OCI-M1 (cell line): ENCODE measurements around the gene E4F1.
A peak's percentile ranks its signal among the peaks of the same experiment; 100 is the strongest.

Experiments
- DNase-seq: peaks from one replicate; lab custom pipeline; 2025; lab: John Stamatoyannopoulos, UW

E4F1 gene

DNA sequence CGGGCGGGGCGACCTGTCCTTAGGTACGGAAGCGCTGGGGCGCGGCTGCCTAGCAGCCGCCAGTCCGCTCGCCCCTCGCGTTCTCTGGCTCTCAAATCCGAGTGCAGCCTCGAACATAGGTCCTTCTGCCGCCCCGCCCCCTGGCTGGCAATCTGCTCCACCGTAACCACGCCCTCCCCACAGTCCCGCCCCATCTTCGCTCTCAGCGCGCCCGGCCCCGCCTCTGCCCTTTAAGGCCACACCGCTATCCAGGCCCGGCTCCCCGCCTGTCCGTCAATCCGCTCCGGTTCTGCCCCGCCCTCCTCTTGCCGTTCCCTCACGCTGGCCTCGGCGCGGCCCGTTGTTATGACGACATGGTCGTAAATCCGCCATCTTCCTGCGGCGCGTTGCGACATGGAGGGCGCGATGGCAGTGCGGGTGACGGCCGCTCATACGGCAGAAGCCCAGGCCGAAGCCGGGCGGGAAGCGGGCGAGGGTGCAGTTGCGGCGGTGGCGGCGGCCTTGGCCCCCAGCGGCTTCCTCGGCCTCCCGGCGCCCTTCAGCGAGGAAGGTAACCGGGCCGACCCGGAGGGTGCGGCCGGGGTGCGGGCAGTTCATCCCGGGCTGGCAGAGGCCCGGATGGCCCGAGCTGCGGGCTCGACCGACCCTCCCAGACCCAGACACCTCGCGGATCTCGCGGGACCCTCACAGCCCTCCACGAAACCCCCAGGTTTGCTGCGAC lies at the start of gene E4F1:
Gene E4F1 (plus strand): TSS at position 371 of the 721 bp plus-strand sequence. CDS start 23 bp downstream, at position 394.
- DNase-seq, result peak; percentile 99

DNA sequence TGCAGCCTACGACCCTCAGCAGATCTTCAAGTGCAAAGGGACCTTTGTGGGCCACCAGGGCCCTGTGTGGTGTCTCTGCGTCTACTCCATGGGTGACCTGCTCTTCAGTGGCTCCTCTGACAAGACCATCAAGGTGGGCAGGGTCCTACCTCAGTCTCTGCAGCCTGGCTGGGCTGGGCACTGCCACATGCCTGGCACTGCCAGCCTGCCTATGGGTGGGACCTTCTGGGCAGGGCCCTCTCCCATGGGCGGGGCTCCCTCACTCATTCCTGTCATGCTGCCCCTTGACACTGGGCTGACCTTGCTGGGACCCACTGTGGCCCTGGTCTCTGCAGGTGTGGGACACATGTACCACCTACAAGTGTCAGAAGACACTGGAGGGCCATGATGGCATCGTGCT lies 49.5 kb upstream of the E4F1 start:
- no peak for DNase-seq

GRCh38 chr16:2174396-2175131 lies 48.8 kb upstream of the E4F1 start:
- DNase-seq, result no peak

GRCh38 chr16:2175454-2175853 lies 47.9 kb upstream of the E4F1 start:
- DNase-seq, result no peak

DNA sequence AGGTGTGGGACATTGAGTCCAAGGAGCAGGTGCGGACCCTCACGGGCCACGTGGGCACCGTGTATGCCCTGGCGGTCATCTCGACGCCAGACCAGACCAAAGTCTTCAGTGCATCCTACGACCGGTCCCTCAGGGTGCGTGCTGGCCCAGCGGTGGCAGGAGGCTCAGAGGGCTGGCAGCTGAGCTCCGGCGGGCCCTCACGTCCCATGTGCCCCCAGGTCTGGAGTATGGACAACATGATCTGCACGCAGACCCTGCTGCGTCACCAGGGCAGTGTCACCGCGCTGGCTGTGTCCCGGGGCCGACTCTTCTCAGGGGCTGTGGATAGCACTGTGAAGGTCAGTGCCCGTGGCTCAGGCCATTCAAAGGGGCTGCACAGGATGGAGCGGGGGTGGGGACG lies 47.3 kb upstream of the E4F1 start:
- DNase-seq, result no peak

GRCh38 chr16:2177101-2177500 lies 46.3 kb upstream of the E4F1 start:
- no peak for DNase-seq

DNA sequence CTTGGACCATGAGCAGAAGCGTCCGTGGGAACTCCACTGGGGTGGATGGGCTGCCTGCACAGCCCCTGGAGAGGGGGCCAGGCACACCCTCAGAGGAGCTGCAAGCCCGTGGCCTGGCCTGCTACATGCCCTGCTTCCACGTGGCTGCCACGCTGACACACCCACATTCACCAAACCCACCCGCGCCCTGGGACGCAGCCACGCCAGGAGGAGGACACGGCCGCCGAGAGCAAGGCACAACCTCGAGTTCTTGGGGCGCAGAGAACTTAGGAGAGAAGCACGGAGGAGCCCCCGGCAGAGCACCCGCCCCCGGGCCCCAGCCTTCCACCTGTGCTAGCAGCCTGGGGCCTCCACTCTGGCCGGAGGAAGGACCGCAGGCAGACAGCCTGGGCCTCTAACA lies 45.8 kb upstream of the E4F1 start:
- DNase-seq, result no peak

DNA sequence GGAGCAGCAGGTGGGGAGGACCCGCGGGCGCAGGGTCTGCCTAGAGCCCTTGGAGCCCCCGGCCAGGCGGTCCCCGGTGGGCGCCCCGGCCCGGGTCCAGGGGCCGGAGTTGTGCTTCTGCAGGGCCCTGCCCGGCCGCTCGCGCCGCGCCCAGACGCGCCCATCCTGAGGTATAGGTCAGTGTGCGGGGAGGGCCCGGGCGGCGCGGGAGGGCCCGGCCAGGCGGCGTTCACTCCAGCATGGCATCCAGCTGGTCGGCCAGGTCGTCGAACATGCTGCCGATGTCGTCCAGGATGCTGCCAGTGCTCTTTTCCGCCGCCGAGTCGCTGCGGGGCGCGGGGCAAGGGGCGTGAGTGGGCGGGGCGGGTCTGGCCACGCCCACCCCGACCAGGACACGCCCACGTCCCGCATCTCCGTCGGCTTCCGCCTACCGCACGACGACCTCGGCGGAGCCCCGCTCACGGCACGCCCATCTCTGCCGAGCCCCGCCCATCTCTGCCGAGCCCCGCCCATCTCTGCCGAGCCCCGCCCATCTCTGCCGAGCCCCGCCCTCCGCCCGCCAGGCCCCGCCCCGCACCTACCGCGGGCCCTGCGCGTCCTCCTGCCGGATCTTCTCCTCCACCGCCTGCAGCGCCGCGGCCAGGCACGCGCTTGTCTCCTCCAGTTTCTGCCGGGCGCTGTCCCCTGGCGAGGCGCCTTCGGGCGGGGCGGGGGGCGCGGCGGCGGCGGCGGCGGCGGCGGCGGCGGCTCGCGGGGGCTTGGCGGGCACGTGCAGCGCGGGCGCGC lies 44.9 kb upstream of the E4F1 start:
- no peak for DNase-seq

DNA sequence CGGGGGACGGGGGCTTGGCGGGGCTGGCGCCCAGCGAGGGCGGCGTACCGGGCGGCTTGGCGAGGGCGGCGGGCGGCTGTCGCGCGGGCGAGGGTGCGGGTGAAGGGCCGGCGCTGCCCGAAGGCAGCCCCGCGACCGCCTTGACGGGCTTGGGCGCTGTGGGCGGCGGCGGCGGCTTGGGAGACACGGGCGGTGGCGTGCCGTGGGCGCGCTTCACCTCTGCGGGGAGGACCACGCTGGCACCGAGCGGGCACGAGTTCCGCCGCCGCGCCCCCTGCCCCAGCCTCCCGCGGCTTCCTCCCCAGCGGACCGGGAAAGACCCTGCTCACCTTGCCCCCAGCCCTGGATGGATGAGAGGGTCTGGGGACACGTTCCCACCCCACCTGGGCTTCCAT lies 44.3 kb upstream of the E4F1 start:
- no peak for DNase-seq

- no peak for DNase-seq
Measured at GRCh38 chr16:2179576-2179975, 43.8 kb upstream of the E4F1 start.

GRCh38 chr16:2180461-2180860 lies 42.9 kb upstream of the E4F1 start:
- no peak for DNase-seq

DNA sequence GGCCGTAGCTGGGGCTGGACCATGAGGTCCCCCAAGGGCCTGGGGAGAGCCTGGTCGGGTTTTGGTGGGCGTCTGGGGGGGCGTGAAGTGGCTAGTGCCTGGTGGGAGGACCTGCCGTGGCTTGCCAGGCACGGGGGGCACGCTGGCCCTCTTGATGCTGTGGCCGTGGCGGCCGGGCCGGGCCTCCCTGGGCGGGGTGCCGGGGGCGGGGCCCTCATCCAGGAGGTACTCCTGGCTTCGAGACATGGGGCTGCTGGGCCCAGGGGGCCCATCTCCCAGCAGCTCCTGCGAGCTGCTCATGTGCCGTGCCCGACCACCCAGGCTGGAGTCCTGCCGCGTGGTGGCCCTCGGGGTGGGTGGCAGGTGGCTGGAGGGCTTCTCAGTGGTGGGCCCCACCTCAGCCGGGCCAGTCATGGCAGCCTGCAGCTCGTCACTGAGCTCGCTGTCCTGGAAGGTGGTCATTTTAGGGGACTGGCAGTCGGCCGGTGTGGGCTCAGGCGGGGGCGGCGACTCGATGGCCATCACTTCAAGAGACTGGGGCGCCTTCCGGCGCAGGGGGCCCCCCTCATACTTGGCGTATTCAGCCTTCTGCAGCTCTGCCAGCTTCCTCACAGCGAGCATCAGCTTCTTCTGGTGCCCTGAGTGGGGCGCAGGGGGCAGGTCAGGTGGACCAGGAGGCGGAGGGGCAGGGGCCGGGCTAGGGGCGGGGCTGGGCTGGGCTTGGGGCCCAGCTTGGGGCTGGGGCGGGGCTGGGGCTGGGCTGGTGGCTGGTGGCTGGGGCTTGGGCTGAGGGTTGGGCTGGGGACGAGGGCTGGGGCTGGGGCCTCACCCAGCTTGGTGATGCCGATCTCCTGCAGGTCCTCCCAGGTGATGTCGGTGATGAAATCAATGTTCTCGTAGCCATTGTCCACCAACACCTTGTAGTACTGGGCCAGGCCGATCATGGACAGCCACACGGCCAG lies 42.1 kb upstream of the E4F1 start:
- DNase-seq, result no peak

DNA sequence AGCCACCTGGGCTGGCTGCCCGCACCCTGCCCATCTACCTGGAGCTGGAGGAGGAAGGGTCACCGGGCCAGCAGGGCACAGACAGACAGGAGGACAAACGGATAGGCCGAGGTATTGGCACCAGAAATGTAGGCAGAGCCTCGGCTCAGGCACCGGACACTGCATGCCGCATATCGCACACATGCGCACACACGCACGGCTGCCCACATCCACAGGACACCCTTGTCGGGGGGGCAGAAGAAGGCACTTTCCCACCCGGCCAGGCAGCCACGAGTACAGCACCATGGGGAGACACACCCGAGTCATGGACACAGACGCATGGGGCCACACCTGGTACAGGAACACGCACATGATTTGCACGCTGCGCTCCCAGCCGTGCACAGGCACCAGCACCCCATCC lies 41.4 kb upstream of the E4F1 start:
- no peak for DNase-seq

- DNase-seq, result no peak
Measured at GRCh38 chr16:2183671-2184070, 39.7 kb upstream of the E4F1 start.

DNA sequence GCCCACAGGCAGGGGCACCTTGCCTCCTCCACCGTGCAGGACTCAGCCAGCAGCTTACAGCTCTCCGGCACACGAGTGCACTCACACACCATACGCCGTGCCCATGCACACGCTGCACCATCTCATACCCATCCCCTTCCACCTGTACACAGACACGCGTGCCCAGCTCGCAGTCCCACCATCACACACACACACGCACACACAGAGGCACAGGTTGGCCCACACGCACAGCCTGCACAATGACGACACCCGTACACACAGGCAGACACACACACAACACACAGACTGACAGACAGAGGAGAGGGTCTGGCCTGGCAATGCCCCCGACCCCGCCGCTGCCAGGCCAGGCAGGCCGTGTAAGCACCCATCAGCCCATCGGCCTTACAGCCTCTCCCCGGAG lies 39.0 kb upstream of the E4F1 start:
- DNase-seq, result no peak

GRCh38 chr16:2184962-2185361 lies 38.4 kb upstream of the E4F1 start:
- no peak for DNase-seq

DNA sequence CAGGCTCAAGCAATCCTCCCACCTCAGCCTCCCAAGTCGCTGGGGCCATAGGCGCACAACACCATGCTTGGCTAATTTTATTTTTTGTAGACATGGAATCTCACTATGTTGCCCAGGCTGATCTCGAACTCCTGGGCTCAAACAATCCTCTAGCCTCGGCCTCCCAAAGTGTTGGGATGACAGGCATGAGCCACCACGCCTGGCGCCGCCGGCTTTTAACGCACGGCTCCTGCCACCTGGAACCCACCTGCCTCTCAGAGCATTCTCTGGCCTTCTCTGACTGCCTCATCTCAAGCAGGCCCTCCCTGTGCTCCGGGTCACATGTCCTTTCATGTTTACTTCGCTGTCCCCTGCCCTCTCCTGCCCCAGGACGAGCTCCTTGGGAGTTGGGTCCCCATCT lies 37.3 kb upstream of the E4F1 start:
- DNase-seq, result no peak

DNA sequence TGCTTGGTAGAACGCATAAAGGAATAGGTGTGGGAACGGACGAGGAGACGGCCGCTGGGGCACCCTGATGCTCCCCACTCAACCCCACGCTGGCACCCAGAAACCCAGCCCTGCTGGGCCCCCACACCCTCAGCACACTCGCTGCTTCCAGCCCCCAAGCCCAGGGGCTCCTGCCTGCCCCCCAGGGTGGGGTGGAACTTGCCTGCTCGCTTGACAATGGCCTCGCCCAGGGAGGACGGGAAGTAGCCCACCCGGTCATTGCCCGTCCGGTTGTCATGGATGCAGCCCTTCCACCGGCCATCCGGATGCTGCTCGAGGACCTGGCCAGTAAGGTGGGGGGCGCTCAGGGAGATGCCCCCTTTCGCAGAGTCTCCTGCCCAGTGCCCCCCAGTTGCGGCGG lies 36.9 kb upstream of the E4F1 start:
- DNase-seq, result no peak

DNA sequence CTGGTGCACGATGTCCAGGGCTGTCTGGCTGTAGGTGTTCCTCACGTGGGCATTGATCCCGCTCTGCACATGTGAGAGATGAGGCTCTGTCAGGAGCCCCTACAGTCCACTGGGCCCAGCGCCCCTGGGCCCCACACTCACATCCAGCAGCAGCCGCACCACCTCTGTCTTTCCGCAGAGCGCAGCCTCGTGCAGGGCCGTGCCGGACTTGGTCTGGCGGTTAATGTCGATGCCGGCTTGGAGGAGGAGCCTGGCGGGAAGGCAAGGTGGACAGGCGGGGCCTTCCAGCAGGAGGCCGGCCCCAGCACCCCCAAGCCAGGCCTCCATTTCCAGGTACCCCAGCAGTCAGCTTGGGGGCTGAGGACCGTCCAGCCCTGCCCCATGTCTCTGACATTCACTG lies 36.2 kb upstream of the E4F1 start:
- no peak for DNase-seq

GRCh38 chr16:2188395-2188794 lies 35.0 kb upstream of the E4F1 start:
- no peak for DNase-seq

DNA sequence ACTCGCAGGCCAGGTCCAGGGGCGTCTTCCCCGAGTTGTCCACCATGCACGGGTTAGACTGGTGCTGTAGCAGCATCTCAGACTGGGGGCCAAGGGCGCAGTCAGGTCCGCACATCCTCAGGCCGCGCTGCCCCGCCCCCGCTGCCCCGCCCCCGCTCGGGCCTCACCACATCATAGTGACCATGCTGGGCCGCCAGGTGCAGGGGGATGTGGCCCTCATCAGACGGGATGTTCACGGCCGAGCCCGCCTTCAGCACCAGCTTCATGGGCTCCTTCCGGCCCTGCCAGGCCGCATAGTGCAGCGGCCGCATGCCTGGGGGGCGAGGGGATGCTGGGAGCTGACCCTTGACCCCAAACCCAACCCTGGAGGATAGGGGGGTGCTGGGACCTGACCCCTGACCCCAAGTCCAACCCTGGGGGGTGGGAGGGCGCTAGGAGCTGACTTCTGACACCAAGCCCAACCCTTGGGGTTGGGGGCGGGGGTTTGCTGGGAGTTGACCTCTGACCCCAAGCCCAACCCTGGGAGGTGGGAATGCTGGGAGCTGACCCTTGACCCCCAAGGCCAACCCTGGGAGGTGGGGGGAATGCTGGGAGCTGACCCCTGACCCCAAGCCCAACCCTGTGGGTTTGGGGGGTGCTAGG lies 34.0 kb upstream of the E4F1 start:
- DNase-seq, result no peak
